ENCODE measurements around the gene LRRC8C.

DNA sequence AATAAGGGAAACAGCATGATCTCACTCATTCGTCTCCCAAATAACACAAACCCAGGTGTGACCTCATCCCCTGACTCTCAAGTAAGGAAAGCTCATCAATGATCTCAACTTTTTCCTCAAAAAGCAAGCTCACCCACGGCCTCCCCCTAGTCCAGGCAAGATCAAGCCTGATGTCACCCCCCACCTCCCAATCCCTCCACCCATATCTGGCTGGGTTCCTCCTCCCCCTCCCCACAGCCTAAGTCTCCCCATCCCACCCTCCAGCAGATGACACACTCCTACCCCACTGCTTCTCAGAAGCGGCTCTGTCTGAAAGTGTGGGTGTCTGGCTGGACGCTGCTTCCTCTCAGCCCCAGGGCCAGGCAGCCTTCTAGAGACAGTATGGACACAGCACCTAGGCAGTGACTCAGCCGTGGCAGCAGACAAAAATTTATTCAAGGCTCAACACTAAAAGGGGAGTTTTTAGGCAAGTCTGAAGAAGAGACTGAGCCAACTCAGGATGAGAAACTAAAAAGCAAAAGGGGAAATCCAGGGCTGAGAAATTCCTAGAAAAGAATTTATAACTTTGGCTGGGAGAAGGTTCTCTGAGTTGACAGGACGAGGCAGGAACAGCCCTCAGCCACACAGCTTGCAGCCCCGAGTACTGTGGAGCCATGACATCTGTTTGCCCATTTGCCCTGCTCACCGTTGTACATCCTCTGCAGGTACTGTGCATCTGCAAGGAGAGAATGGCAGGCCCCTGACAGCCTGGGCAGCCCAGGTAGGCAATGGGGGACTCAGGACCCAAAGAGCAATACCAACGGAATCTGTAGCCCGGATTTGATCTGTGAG, 106.3 kb downstream of the LRRC8C start:
- no peak for TF ChIP-seq EZH2phosphoT487 (IDR thresholded peaks at IDR 0.05)
- TF ChIP-seq, protein P1, sequence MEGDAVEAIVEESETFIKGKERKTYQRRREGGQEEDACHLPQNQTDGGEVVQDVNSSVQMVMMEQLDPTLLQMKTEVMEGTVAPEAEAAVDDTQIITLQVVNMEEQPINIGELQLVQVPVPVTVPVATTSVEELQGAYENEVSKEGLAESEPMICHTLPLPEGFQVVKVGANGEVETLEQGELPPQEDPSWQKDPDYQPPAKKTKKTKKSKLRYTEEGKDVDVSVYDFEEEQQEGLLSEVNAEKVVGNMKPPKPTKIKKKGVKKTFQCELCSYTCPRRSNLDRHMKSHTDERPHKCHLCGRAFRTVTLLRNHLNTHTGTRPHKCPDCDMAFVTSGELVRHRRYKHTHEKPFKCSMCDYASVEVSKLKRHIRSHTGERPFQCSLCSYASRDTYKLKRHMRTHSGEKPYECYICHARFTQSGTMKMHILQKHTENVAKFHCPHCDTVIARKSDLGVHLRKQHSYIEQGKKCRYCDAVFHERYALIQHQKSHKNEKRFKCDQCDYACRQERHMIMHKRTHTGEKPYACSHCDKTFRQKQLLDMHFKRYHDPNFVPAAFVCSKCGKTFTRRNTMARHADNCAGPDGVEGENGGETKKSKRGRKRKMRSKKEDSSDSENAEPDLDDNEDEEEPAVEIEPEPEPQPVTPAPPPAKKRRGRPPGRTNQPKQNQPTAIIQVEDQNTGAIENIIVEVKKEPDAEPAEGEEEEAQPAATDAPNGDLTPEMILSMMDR (IDR thresholded peaks at IDR 0.05) = no peak
- no peak for TF ChIP-seq EZH2 (IDR thresholded peaks at IDR 0.05)
